ENCODE data around the gene TTC34. TPM values are rescaled to one million over a fixed set of nuclear protein-coding genes. Genes with fewer than 3 reads are reported as not detected.
A peak's percentile ranks its signal among the peaks of the same experiment; 100 is the strongest.

The TTC34 gene
- total and polyA plus RNA-seq, 7 donors, result 0.01 to 0.15 (median 0.04) TPM

DNA sequence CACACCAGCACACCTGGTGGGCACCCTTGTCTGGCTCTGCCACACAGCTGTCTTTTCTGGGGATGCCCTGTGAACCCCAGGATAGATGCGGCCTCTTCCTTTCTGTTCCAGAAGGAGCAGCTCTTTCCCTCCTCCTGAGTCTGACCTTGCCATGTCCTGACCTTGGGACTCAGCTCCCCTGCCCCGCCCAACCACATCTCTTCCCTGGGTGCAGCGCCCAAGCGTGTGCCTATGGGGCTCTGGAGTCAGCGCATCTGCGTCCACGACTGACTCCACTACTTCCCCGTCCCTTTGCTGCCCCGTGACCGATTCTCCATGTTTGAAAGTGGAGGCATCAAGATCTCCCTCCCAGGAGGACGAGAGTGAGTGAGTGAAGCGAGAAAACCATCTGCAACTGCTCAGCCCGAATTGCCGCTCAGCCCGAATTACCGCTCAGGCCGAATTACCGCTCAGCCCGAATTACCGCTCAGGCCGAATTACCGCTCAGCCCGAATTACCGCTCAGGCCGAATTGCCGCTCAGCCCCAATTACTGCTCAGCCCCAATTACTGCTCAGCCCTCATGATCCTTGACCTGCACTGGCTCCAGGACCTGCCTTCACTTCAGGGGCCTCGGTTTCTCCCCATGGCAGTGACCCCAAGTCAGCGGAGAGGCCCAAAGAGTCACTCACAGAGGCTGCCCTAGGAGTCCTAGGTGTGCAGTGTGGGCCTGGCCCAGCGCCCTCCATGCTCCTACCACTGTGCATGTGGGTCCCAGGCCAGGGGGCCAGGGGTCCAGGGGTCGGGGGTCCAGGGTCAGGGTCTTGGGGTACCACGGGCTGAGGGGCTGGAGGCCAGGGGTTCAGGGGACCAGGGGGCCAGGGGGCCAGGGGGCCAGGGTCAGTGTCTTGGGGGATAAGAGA, 18.6 kb upstream of the TTC34 start:
- intact Hi-C loops (cut with DNase I), result no loop called here
- Histone ChIP-seq H3K4me3 (no peak overlapping the region), H3K27ac (no peak overlapping the region), H3K9me3 (no peaks in the 10 kb centered on the region), H3K4me1 (no peaks in the 10 kb centered on the region), H3K36me3 (ENCODE audit: insufficient read depth in 1 of 2, low read depth in 1 of 2) (no peaks in the 10 kb centered on the region), H3K27me3 (ENCODE audit: insufficient read depth in 3 of 3, low read length in 2 of 3) (peaks cover 0 to 29% (median 5%) of the 10 kb centered on the region in 3 donors)
- WGBS, 3 donors, result 86 to 89% (median 86%) methylated on average over 30 to 31 of the region's 31 CpGs
- TF ChIP-seq, protein P1, sequence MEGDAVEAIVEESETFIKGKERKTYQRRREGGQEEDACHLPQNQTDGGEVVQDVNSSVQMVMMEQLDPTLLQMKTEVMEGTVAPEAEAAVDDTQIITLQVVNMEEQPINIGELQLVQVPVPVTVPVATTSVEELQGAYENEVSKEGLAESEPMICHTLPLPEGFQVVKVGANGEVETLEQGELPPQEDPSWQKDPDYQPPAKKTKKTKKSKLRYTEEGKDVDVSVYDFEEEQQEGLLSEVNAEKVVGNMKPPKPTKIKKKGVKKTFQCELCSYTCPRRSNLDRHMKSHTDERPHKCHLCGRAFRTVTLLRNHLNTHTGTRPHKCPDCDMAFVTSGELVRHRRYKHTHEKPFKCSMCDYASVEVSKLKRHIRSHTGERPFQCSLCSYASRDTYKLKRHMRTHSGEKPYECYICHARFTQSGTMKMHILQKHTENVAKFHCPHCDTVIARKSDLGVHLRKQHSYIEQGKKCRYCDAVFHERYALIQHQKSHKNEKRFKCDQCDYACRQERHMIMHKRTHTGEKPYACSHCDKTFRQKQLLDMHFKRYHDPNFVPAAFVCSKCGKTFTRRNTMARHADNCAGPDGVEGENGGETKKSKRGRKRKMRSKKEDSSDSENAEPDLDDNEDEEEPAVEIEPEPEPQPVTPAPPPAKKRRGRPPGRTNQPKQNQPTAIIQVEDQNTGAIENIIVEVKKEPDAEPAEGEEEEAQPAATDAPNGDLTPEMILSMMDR (IDR thresholded peaks at IDR 0.05), result no peak
- peak; percentile 5 to 38 for DNase-seq
- ATAC-seq, result no peak

DNA sequence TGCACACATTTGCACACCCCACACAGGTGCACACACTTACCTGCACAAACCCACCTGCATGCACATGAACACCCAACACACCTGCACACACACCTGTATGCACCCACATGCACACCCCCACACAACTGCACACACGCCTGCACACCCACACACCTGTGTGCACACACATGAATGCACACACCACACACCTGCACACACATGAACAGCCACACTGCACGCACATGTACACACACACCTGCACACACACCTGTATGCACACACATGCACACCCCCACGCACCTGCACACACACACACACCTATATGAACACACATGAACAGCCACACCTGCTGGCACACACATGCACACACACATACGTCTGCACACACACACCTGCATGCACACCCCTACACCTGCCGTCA, 17.9 kb upstream of the TTC34 start:
- Histone ChIP-seq H3K4me3 (no peak overlapping the region), H3K4me1 (no peaks in the 10 kb centered on the region), H3K36me3 (ENCODE audit: insufficient read depth in 1 of 2, low read depth in 1 of 2) (no peaks in the 10 kb centered on the region), H3K27ac (no peak overlapping the region), H3K27me3 (ENCODE audit: insufficient read depth in 3 of 3, low read length in 2 of 3) (peaks cover 0 to 29% (median 5%) of the 10 kb centered on the region in 3 donors), H3K9me3 (no peaks in the 10 kb centered on the region)
- WGBS, 3 donors, result 88 to 90% (median 88%) methylated on average over 5 of the region's 5 CpGs
- intact Hi-C loops (cut with DNase I), result no loop called here
- no peak for ATAC-seq
- TF ChIP-seq, protein P1 (IDR thresholded peaks at IDR 0.05), result no peak
- peak; percentile 3 to 31 for DNase-seq

DNA sequence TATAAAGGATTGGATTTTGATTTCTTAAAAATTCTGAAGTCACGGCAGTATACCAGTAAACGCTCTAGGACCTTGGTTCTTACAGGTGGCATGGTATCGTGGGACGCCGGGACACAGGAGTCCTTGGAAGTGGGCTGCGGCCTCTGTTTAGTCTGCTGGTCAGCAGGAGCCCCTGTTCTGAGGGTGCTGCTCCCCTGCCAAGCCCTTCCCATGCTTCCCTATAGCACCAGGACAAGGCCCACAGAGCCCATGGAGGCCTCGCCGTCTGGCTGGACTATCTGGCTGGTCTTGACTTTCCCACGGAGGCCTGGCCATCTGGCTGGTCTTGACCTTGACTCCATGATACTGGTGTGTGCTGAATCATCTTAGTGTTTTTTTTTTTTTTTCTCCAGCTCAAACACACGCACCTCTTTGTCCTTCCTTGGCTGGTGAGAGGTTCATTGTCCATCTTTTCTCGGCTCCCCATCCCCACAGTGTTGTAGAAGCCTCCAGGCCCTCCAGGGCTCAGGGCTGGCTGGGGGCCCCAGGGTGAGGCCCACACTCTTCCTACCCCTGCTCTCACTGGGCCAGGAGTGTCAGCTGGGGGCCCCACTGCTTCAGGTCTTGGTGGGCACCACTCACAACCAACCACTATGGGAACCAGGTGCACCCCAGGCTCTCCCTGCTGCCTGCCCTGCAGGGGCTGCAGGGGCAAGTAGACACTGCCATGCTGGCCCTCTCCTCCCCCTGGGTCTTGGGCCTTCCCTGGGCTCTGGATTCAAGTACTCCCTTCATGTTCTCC, 16.5 kb upstream of the TTC34 start:
- intact Hi-C loops (cut with DNase I), result no loop called here
- H3K27me3 ChIP-seq (ENCODE audit: insufficient read depth in 3 of 3, low read length in 2 of 3), result peaks cover 0 to 21% (median 7%) of the 10 kb centered on the region in 3 donors

DNA sequence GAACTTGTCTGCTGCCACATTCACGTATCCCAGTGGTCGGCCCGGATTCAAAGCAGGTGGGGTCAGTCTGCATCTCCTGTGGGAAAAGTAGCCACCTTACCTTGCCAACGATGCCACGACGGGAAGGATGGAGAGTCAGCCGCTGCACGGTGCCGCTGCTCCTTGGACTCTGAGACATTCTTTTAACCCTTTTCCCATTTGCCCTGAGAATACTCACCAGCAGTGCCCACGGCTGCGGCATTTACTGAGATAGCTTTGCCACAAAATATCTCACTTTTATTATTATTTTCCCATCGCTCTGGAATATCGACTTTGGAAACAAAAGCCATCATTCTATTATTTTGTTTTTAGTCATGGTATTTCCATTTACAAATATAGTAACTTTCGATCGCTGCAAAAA, 15.3 kb upstream of the TTC34 start:
- no peak overlapping the region for H3K4me3 ChIP-seq
- no peak overlapping the region for H3K27ac ChIP-seq
- TF ChIP-seq, protein P1 (IDR thresholded peaks at IDR 0.05), result no peak
- peaks cover 5% of the 10 kb centered on the region for H3K9me3 ChIP-seq
- intact Hi-C loops (cut with DNase I), result no loop called here
- 81 to 87% (median 84%) methylated on average over 15 of the region's 15 CpGs for WGBS, 3 donors
- H3K27me3 ChIP-seq (ENCODE audit: insufficient read depth in 3 of 3, low read length in 2 of 3), result peaks cover 0 to 14% (median 9%) of the 10 kb centered on the region in 3 donors
- peak; percentile 6 to 19 for DNase-seq
- H3K36me3 ChIP-seq (ENCODE audit: insufficient read depth in 1 of 2, low read depth in 1 of 2), result no peaks in the 10 kb centered on the region
- no peak for ATAC-seq
- H3K4me1 ChIP-seq, result no peaks in the 10 kb centered on the region

More for the DNA sequence above, 16.5 kb upstream of the TTC34 start:
- ATAC-seq (no peak), DNase-seq (peak; percentile 2 to 10)
- Histone ChIP-seq H3K4me1 (no peaks in the 10 kb centered on the region), H3K27ac (no peak overlapping the region), H3K36me3 (ENCODE audit: insufficient read depth in 1 of 2, low read depth in 1 of 2) (no peaks in the 10 kb centered on the region), H3K4me3 (no peak overlapping the region), H3K9me3 (no peaks in the 10 kb centered on the region)
- TF ChIP-seq, protein P1 (IDR thresholded peaks at IDR 0.05), result no peak
- 79 to 81% (median 81%) methylated on average over 11 of the region's 11 CpGs for WGBS, 3 donors
